GM19452 (cell line): ENCODE results near the gene SH3RF3.

ENCODE experiments used
- ATAC-seq: cut with Tn5 transposase; IDR thresholded peaks from one replicate; pipeline ENCODE4 v1.9.1; 2021; ENCODE audit not compliant: unreplicated experiment

The SH3RF3 gene

GRCh38 chr2:109330056-109330455, 201.1 kb downstream of the SH3RF3 start:
- ATAC-seq: no peak

GRCh38 chr2:109331081-109331480, 202.1 kb downstream of the SH3RF3 start:
- ATAC-seq: no peak

- peak; percentile 46 for ATAC-seq
These were observed 203.2 kb downstream of the SH3RF3 start for GRCh38 chr2:109331896-109332848.

GRCh38 chr2:109332880-109333279, 203.9 kb downstream of the SH3RF3 start:
- no peak for ATAC-seq

- ATAC-seq: no peak
These were observed 204.6 kb downstream of the SH3RF3 start for GRCh38 chr2:109333414-109334210.

- no peak for ATAC-seq
These were observed 206.7 kb downstream of the SH3RF3 start for GRCh38 chr2:109335631-109336176.

GRCh38 chr2:109336296-109336695, 207.3 kb downstream of the SH3RF3 start:
- no peak for ATAC-seq

- ATAC-seq: no peak
These were observed 208.2 kb downstream of the SH3RF3 start for GRCh38 chr2:109337221-109337620.

- no peak for ATAC-seq
These were observed 210.5 kb downstream of the SH3RF3 start for GRCh38 chr2:109339519-109339966.

GRCh38 chr2:109340381-109340780, 211.4 kb downstream of the SH3RF3 start:
- no peak for ATAC-seq

- ATAC-seq: no peak
These were observed 212.6 kb downstream of the SH3RF3 start for GRCh38 chr2:109341355-109342255.

- ATAC-seq: no peak
These were observed 213.3 kb downstream of the SH3RF3 start for GRCh38 chr2:109342256-109342850.

- ATAC-seq: no peak
These were observed 213.9 kb downstream of the SH3RF3 start for GRCh38 chr2:109342930-109343329.

GRCh38 chr2:109343460-109343859, 214.5 kb downstream of the SH3RF3 start:
- ATAC-seq: no peak

- no peak for ATAC-seq
These were observed 215.3 kb downstream of the SH3RF3 start for GRCh38 chr2:109344270-109344805.

GRCh38 chr2:109345091-109345490, 216.1 kb downstream of the SH3RF3 start:
- ATAC-seq: no peak

GRCh38 chr2:109345653-109346480, 216.9 kb downstream of the SH3RF3 start:
- ATAC-seq: no peak

- ATAC-seq: no peak
These were observed 217.7 kb downstream of the SH3RF3 start for GRCh38 chr2:109346601-109347228.
